GM21576 (cell line): ENCODE measurements around the gene AFF1.
"Not testable (repeated sequence)": the region's sequence is repeated elsewhere in the genome, so short reads cannot be mapped to it uniquely, and the experiment has no call there.

Source experiments
- ATAC-seq: cut with Tn5 transposase; IDR thresholded peaks from one replicate; pipeline ENCODE4 v1.9.1; 2021; ENCODE audit warnings: mild to moderate bottlenecking, moderate library complexity; ENCODE audit not compliant: unreplicated experiment

AFF1 gene

DNA sequence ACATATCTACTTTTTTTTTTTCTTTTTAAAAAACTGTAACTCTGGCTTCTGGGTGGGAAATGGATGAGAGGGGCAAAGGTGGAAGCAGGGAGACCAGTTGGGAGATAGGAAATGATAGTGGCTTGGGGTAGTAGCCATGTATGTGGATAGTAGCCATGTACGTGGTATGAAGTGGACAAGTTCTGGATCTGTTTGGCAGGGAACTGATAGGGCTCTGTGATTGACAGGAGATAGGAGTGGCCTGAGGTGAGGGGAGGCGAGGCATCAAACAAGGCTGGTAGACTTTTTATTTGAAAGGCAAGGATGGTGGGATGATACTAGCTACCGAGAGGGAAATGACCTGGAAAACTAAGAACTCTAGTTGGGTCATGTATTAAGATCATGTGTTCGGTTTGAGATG lies 117.8 kb downstream of the AFF1 start:
- no peak for ATAC-seq

DNA sequence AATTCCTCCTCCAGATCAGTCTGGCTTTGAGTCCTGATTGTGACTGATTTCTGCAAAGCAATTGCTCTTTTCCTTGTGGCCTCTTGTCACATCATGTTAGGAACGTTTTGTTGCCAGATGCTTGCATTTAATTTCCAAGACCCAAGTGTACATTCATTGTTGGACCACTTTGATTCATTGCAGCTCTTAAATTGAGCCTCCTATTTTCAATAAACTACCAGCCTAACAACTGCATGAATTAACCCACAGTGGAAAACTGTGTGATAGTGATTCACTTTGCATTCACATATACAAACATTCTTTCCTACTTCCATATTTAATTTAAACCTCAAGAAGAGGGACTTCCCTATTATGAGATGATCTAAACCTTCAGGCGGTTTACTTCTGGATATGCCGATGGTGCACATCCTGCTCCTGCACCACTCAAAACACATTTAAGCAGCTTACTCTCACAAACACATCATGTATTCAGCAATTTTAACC lies 118.4 kb downstream of the AFF1 start:
- no peak for ATAC-seq

DNA sequence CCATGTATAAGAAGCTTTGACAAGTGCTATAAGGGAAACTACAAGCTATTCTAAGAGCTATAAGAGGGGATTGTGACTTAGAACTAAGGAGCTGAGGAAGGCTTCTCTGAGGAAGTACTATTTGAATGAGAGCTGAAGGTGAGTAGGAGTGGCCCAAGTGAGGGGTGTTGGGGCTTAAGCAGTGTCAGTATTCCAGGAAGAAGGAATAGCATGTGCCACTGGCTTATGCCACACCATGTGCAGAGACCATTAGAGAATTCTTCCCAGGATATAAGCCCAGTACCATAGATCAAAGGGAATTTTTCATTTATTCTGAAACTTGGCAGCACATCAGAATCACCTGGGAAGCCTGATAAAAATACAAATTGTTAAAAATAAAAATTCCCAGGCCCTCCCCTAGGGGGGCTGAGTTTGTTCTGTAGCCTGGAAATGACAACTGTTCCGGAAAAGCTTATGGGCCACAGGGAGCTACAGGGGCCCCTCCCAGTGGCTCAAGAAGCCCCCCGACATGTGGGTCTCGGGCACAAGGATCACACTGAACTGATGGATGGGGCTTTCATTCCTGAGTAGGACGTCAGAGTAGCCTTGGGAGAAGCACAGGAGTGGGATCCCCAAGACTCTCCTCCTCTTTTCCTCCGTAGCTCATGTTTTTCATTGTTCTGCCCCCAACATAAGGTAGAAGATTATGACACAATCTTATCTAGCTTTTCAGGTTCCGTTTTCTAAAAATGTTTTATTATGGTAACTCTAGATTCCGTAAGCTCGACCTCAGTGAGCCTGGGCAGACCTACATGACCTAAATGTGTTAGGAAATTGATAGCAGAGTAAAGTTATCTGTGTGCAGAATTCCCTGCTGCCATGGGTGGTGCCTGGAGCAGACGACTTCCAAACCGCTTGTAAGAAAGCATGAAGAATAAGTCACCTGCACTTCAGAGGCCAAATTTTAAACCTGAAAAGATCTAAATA lies 119.3 kb downstream of the AFF1 start:
- ATAC-seq = no peak

DNA sequence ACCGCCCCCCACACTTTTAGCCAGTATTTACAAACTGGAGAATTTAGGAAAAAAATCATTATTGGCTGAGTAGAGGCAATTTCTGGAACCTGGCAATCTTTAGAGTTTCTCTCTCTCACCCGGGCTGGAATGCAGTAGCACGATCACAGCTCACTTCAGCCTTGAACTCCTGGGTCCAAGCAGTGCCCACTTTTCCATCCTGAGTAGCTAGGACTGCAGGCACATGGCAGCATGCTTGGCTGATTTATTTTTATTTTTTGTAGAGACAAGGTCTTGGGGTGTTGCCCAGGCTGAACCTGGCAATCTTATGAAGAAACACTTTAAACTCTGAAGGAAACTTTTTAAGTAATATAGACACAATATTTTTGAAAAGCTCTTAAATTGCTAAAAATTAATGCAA lies 120.1 kb downstream of the AFF1 start:
- no peak for ATAC-seq

DNA sequence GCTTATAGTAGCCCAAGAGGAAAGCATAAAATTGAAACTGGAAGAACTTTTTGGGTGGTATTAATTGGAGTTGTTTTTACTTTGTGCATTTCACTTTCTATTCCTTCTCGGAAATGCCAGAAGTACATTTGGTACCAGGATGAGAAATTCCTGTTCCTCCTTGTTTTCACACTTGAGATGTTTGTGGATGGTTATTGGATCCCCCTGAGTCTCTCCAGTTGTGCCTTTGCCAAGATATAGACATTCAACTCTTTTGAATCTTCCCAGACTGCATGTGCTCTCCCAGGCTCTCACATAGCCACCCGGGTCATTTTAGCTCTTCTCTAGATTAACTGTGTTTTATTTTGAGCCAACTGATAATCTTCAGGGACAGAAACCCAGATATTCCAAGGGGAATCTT lies 120.5 kb downstream of the AFF1 start:
- no peak for ATAC-seq

DNA sequence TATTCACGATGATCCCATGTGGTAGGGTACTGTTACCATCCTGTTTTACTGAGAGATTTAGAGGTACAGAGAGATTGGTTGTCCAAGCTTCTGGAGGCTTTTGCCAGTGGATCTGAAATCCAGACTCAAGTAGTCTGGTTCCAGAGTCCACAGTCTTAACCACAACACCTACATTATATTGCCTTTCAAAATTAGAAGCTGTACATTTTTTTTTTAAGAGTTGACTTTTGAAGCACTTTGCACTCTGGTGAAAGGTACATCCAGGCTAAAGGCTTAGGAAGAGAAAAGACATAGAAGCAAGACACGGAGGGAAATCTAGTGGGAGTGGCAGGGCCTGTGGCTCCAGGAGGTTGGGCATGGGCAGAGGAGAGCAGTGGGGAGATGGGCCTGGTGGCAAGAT lies 122.1 kb downstream of the AFF1 start:
- ATAC-seq = no peak

DNA sequence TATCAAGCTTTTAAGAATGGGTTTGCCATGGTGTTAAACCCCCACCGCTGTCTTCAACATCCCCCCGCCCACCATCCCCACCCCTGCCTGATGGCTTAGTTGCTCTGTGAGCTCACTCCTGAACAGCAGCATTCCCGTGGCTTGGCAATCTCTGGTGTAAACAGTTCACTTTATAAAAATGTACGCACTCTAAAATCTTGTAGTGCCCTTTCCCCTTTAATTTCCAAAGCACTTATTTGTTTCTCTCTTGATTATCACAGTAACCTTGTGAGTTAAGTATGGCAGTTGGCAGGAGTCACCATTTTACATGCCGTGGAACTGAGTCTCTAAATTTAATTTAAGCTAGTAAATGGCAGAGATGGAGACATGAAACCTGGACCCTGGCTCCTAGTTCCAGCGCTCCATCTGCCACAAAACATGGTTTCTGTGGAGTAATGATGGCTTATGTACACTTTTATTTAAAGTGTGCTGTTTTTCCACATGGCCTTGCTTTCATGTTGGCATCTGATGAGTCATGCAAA lies 123.1 kb downstream of the AFF1 start:
- no peak for ATAC-seq

DNA sequence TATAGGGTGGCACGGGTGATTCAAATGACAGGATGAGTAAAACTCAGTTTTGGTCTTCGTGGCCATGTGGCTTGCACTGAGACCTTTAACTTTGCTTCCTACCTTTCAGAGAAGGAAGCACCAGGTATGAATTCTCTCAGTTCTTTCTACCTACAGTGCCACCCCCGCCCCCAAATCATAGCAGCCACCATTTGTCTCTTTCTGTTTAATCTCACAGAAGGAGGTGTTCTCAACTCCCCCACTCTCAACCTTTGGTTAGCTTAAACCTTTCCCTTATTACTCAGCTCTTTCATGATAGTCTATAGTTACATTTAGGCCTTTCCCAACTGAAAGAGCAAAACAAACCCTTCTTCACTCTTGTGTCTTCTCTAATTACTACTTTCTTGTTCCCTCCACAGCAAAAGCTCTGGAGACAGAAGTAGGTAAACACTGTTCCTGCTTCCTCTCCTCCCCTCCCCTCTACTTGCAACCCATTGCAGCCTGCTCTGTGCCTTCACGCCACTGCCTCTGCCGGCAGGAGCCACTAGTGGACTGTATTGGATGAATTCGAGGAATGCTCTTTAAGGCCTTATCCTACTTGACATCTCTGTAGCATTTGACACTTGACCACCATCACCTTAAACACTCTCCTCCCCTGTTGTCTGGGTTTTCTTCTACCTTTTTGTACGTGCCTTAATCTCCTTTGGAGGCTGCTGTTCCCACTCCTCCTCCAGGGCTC lies 123.7 kb downstream of the AFF1 start:
- ATAC-seq = no peak

DNA sequence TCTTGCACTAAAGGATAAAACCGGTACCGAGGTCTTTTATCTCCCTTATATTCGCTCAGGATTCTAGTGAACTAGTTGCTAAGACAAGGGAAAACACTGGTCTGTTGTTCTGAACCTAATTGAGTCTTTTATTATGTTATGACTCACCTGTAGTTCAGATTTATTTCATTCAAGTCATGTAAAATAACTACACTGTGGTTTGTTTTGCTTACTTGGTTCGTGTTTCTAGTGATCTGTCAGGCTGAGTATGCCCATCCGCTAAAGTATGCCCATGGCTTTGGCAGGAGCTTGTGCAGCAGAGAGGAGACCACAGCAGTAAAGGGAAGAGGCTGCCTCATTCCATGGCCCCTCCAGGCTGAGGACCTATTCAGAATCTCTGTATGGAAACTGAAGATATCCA lies 126.1 kb downstream of the AFF1 start:
- ATAC-seq = no peak

DNA sequence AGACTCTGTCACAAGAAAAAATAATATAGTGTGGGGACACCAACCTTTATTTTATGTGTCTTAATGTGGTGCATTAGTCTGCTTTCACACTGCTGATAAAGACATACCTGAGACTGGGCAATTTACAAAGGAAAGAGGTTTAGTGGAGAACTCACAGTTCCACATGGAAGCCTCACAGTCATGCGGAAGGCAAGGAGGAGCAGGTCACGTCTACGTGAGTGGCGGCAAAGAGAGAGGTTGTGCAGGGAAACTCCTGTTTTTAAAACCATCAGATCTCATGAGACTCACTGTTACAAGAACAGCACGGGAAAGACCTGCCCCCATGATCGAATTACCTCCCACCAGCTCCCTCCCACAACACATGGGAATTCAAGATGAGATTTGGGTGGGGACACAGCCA lies 130.2 kb downstream of the AFF1 start:
- ATAC-seq = no peak

DNA sequence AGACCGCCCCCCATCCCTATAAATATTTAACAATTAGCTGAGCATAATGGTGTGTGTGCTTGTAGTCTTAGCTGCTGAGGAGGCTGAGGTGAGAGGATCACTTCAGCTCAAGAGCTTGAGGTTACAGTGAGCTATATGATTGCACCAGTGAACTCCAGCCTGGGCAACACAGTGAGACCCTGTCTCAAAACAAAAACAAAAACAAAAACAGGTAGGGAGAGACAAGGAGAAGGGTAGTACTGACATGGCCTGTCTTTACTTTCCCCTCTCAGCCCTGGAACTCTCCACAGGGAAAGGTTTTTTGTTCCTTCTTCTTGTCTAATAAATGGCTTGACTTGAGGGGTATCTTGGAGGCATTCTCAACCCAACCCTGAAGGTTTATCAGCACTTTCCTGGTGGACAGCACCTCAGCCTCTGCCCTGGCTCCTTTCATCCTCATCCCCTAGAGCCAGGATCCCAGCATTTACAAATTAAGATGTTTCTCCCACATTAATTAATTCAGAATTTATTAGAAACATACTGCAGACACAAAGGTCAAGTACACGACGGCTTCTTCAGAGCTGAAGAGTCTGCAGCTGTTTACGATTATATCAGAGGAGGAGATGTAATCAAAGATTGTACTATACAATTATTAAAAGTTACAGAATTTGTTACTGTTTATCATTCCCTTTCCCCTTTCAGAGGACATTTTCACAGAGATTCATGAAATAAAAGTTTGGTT lies 131.8 kb downstream of the AFF1 start:
- ATAC-seq = no peak

DNA sequence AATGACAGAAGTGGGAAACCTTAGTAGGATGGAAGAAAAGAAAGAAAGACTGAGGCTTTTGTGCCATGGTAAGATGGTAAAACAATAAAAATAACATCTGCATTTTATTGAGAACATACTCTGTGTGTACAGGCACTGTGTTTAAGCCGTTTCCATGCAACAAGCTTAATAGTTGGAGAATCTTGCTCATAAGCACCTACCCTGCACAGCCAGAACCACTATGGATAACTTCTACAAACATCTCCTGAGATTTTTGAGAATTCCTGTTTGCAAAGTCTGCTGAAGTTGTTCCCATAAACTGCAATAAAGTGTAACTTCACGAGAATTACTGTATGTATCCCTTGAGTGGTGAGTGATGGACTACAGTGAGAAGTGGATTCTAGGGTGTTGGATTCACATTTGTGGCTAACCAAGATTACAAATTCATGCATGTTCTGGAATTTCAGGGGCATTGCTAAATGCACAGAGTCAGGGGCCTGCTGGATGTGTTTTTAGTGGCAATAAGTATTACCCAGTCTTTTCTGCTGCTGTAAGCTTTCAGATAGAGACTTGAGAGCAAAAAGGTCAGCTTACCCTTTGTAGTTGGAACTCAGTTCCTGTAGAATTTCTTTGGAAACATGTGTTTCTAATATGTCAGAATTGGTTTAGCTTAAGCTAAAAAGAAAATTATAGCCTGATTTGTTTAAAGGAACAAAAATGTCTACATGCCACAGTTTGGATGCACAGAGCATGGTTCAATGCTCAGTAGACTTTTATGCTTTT lies 132.5 kb downstream of the AFF1 start:
- no peak for ATAC-seq

DNA sequence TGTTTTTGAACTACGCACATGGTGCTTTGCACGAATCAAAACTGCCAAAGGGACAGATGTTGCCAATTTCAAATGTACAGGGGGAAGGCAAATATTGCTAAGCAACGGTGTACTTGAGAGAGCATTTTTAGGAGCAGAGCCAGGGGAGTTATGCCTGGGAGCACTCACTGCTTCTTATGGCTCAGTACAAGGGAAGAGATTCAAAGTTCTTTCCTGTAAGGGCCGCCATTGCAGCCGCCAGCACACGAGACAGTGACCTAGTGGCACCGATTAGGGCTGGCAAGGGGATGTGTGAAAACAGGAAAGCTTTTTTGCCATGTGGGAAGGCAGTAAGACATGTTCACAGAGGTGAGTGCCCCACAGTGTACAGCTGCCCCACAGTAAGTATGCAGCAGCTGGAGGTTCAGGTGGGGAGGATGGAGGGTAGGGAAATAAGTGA lies 133.8 kb downstream of the AFF1 start:
- no peak for ATAC-seq

DNA sequence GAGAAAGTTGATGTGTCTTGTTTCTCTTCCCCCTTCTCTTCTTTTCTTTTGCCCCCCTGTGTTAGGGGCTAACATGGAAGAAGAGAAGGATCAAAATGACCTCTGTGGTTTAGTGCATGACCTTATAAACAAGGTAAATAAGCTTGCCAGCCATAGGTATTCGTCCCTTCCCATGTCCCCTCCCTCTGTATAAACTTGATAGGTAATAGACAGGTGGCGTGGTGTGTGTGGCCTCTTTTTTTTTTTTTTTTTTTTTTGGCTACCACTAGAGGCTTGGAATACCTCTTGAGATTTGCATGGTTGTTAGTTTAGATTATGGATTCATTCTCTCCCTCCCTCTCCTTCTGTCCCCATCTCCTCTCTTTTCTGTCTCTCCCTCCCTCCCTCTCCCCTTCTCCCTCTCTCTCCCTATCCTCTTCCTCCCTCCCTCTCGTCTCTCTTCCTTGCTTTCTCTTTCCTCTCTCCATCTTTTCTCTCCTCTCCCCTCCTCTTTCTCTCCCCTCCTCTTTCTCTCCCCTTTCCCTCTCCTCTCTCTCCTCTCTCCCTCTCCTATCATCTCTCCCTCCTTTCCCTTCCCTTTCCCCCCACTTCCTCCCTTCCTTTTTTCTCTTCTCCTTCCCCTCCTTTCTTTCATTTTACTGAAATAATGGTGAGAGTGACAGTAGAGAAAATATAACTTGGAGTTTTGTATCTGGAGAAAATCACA lies 134.4 kb downstream of the AFF1 start:
- no peak for ATAC-seq

DNA sequence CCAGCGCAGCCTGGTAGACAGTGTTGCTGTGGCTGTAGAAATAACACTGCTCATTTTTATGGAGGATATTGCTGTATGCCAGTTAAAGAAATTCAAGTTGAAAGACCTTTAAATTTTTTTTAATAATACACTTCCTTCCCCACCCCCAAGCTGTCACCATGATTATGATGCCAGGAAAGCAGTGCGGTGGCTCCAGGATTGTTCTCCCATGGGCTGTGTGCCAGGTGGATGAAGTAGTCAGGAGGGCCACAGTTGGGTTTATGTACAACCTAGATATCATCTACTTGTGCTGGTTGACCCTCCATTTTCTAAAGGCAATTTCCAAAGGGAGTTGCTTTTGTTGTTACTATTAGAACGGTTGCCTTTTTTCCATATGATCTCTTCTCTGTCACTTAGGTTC lies 136.6 kb downstream of the AFF1 start:
- ATAC-seq = no peak

DNA sequence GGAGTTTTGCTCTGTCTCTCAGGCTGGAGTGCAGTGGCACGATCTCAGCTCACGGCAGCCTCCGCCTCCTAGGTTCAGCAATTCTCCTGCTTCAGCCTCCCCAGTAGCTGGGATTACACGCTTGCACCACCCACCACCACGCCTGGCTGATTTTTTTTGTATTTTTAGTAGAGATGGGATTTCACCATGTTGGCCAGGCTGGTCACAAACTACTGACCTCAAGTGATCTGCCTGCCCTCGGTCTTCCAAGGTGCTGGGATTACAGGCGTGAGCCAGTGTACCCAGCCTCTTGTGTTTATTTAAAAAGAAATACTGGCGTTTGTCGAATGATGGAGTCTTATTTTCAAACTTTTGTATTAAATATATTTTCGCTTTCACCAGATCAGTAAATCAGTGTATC lies 137.7 kb downstream of the AFF1 start:
- not testable (repeated sequence) for ATAC-seq

DNA sequence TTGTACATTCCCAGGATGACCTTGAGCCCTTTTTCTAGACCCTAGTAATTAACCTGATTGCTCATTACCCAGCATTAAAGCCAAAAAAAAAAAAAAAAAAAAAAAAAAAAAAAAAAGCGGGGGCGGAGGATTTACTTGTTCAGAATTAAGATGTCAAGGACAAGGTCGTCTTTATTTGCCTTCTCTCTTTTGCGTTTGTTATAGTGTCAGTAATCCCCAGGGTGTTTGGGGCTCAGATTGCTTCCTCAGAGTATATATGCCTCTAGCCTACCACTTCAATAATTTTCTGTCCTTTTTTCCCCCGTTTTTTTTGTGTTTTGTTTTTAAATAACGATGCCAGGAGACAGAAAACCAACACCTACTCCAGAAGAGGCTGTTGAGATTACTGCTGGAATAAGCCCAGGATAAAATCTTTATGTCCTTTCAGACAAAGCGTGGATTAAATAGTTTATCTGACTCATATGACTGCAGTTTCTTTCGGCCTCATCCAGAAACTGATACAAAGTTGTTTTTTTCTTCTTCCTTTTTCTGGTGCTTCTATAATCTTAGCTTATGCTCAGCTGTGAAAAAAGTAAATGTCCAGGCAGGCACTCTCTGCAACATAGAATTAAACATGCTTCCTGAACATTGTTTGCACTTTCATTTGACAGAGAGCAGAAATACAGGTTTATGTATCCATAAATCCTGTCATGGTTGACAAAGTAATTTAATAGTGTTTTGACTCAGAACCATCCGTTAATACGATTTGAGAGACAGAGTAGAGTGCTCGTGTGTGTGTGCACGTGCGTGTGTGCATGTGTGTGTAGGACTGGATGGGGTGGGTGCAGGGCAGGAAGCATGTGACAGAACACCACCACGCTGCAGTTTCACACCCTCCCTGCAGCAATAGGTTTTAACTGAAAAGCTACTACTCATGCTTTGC lies 138.6 kb downstream of the AFF1 start:
- ATAC-seq = peak; percentile 94

DNA sequence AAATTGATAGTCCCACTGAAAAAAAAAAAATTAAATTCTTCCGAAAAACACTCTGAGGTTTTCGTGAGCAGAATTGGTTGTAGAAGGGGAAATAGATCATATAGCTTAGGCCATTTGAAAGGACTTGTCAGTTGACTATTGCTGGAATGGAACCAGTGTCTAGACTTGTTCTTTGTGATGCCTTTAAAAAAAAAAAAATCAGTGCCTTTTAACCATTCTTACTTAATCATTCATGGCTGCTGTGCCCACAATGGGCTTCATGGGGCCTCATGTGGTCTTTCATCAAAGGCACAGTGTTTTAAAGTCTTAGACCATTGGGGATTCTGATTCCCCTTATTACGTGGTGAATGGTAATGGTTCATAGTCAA lies 139.3 kb downstream of the AFF1 start:
- no peak for ATAC-seq

DNA sequence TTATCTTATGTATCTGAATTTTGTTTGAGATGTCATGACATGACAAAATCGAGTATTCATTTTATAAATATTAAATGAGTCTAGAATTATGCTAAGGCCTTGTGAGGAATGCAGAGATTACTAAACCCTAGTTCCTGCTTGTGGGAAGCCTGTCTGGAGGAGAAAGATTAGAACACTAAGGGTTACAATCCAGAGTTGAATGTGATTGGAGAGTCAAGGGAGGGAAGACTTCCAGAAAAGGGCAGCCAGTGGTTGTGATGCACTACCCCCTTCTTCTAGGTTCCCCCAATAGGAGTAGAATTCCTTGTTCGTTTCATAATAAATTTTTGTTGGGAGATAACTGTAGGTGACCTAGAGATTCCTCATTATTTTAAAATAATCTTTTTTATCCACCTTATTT lies 141.1 kb downstream of the AFF1 start:
- no peak for ATAC-seq
